Endothelial cell of umbilical vein (primary cell): ENCODE data around the gene RAB2B. TPM values are rescaled to one million over a fixed set of nuclear protein-coding genes. Genes with fewer than 3 reads are reported as not detected.

Source experiments
- BruUV-seq: library from RNA; stranded (reverse); fragments of 400-500 nt; replicated peaks from 2 replicates; lab custom pipeline; 2021; lab: Mats Ljungman, UMichigan
- CTCF ChIA-PET: fragments of 300-600, 350-600 bp; sonication (Branson Sonifier 250); formaldehyde crosslinking; loops from one replicate; lab custom pipeline; 2021; ENCODE audit warnings: antibody characterized with exemption, inconsistent platforms; lab: Charles Lee
- POLR2A ChIA-PET: fragments of 300-600, 350-600 bp; sonication (Branson Sonifier 250); formaldehyde crosslinking; loops from one replicate; lab custom pipeline; 2021; ENCODE audit warnings: antibody characterized with exemption, inconsistent platforms; lab: Charles Lee
- DNase-seq: peaks from one replicate; pipeline ENCODE4 v3.0.0-alpha.2; 2011; ENCODE audit warnings: low read depth, low spot score
- FAIRE-seq: peaks from 2 replicates; lab custom pipeline; 2011; peaks lifted over from hg19 to GRCh38; lab: Jason Lieb, UNC
- H2AFZ ChIP-seq: 2 replicates; pipeline ENCODE4 v1.6.0; 2012; ENCODE audit warnings: low read depth, low read length, control low read depth, inconsistent platforms
- H3K27ac ChIP-seq: 2 replicates; pipeline ENCODE4 v1.5.1; 2011; ENCODE audit warnings: low read depth, mild to moderate bottlenecking, control low read depth, low read length, moderate library complexity; ENCODE audit not compliant: insufficient read depth
- H3K27me3 ChIP-seq, 2 experiments: 2 replicates each; pipeline versions ENCODE4 v1.6.0 to v1.6.1; 2011; ENCODE audit warnings: low read length in 2 of 2, mixed read lengths in 1 of 2; ENCODE audit not compliant: control insufficient read depth in 2 of 2, insufficient read depth in 2 of 2
- H3K36me3 ChIP-seq, 2 experiments: 2 replicates in 1 of 2; 3 replicates in 1 of 2; pipeline ENCODE4 v1.5.1; 2011; ENCODE audit warnings: low read length in 2 of 2, mild to moderate bottlenecking in 1 of 2, moderate library complexity in 1 of 2; ENCODE audit not compliant: control insufficient read depth in 2 of 2, insufficient read depth in 2 of 2; ENCODE audit errors: extremely low read depth in 1 of 2
- H3K4me1 ChIP-seq: 3 replicates; pipeline ENCODE4 v1.5.1; 2011; ENCODE audit warnings: mild to moderate bottlenecking, low read length; ENCODE audit not compliant: control insufficient read depth, insufficient read depth; ENCODE audit errors: extremely low read depth
- H3K4me2 ChIP-seq: 2 replicates; pipeline ENCODE4 v1.6.1; 2011; ENCODE audit warnings: low read length, control low read depth, mixed read lengths; ENCODE audit not compliant: insufficient read depth
- H3K4me3 ChIP-seq, 3 experiments: fragments of 200-600 bp in 1 of 3; sonication (generic), shearing (Covaris generic) in 1 of 3; replicated peaks in 1 of 3; 2 replicates each; pipeline ENCODE4 v1.5.1; 2011 to 2016; ENCODE audit warnings: control low read depth in 3 of 3, low read length in 3 of 3, mild to moderate bottlenecking in 2 of 3, inconsistent platforms in 1 of 3, low read depth in 1 of 3, moderate library complexity in 1 of 3; ENCODE audit not compliant: insufficient read depth in 1 of 3
- H3K79me2 ChIP-seq: 2 replicates; pipeline ENCODE4 v1.6.0; 2012; ENCODE audit warnings: low read length, inconsistent platforms; ENCODE audit not compliant: control insufficient read depth, insufficient read depth
- H3K9ac ChIP-seq: replicated peaks from 2 replicates; pipeline ENCODE3; 2011; ENCODE audit warnings: low read length, control low read depth; ENCODE audit not compliant: insufficient read depth; ENCODE audit errors: extremely low read depth
- H3K9me1 ChIP-seq: replicated peaks from 3 replicates; pipeline ENCODE4 v1.6.0; 2011; ENCODE audit warnings: mild to moderate bottlenecking, low read length; ENCODE audit not compliant: control insufficient read depth, insufficient read depth; ENCODE audit errors: extremely low read depth
- H3K9me3 ChIP-seq: replicated peaks from 2 replicates; pipeline ENCODE4 v1.5.1; 2012; ENCODE audit warnings: low read length, inconsistent platforms; ENCODE audit not compliant: control insufficient read depth, insufficient read depth
- H4K20me1 ChIP-seq: replicated peaks from 2 replicates; pipeline ENCODE3; 2011; ENCODE audit warnings: mild to moderate bottlenecking, low read length; ENCODE audit not compliant: control insufficient read depth, insufficient read depth; ENCODE audit errors: extremely low read depth
- EZH2 ChIP-seq: IDR thresholded peaks from 2 replicates; pipeline ENCODE4 v1.6.1; 2012; ENCODE audit warnings: borderline replicate concordance, low read depth, mild to moderate bottlenecking, moderate library complexity, low read length, inconsistent platforms; ENCODE audit not compliant: severe bottlenecking
- FOS ChIP-seq: IDR thresholded peaks from 2 replicates; pipeline ENCODE4 v1.6.1; 2011; ENCODE audit warnings: mild to moderate bottlenecking, low read length, moderate library complexity, borderline replicate concordance; ENCODE audit not compliant: insufficient read depth
- POLR2A ChIP-seq: IDR thresholded peaks from 2 replicates; pipeline ENCODE4 v1.6.1; 2012; ENCODE audit warnings: low read depth, mild to moderate bottlenecking, control low read depth, low read length
- POLR2AphosphoS5 ChIP-seq: IDR thresholded peaks from 2 replicates; pipeline ENCODE4 v1.6.1; 2012; ENCODE audit warnings: low read depth, mild to moderate bottlenecking, control low read depth, low read length, moderate library complexity; ENCODE audit not compliant: insufficient read depth
- dilution Hi-C: fragments of 300-500 bp; cut with MboI; formaldehyde crosslinking; loops from one replicate; pipeline ENCODE4 v1.15.0; 2019; ENCODE audit warnings: low sequenced_read_pairs; ENCODE audit not compliant: extremely low pct_ligation_motif_present
- intact Hi-C: fragments of 100-400 bp; cut with micrococcal nuclease; formaldehyde crosslinking; loops from one replicate; pipeline ENCODE4 v1.10.0; 2022
- polyA plus RNA-seq, 4 experiments: library from polyadenylated mRNA; depleted of rRNA in 3 of 4; stranded (reverse) in 3 of 4; unstranded in 1 of 4; fragments of >200 nt; gene quantifications; 2 replicates each; pipeline versions ENCODE4 v1.2.1 to v1.2.3, GENCODE V29; 2011 to 2012; ENCODE audit warnings: missing spikeins in 1 of 4
- total RNA-seq: library from RNA; stranded (reverse); gene quantifications from 2 replicates; pipeline ENCODE4 v1.2.3, GENCODE V29; 2021
- TF ChIP-seq, protein P1 (sequence below), 2 donors: IDR thresholded peaks; 1 replicate in 1 of 2; 2 replicates in 1 of 2; pipeline ENCODE4 v1.5.1; 2011; ENCODE audit warnings: low read length in 2 of 2, mild to moderate bottlenecking in 2 of 2, moderate library complexity in 2 of 2, control low read depth in 1 of 2, inconsistent platforms in 1 of 2, low read depth in 1 of 2; ENCODE audit not compliant: insufficient read depth in 1 of 2; ENCODE audit errors: extremely low read depth in 1 of 2

The RAB2B gene
- total and polyA plus RNA-seq, 2 donors (not counting 3 experiments of a cell fraction or from before 2014, with no cell fraction given): 27.9 to 29.1 TPM

DNA sequence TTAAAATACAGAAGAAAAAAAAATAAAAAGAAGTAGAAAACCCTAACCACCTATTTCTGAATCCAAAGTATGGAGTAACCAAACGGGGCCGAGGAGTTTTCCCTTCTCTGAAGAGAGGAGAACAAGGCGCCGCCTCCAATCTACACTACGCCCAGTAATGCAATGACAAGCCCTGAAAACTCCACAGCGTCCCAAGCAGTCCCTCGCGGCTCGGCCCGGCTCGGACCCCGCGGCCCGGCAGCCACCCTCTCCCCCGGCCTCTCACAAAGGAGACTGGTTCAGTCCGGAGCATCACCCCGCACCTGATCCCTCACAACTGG, 21.2 kb downstream of the RAB2B start:
- intact Hi-C loops (no loop called here), dilution Hi-C loops (no loop called here)
- FAIRE-seq: peak; percentile 31
- peak overlapping the region; percentile 90 for H3K4me2 ChIP-seq
- H3K4me1 ChIP-seq: peaks cover 15% of the 10 kb centered on the region
- peak overlapping the region; percentile 59 for H3K27ac ChIP-seq
- BruUV-seq: TSS peak; percentile 50
- H3K27me3 ChIP-seq: no peaks in the 10 kb centered on the region
- peak overlapping the region; percentile 84 to 93 (median 91) for H3K4me3 ChIP-seq
- peak overlapping the region; percentile 52 for H2AFZ ChIP-seq
- H3K9me1 ChIP-seq: no peaks in the 10 kb centered on the region
- TF ChIP-seq, protein P1, sequence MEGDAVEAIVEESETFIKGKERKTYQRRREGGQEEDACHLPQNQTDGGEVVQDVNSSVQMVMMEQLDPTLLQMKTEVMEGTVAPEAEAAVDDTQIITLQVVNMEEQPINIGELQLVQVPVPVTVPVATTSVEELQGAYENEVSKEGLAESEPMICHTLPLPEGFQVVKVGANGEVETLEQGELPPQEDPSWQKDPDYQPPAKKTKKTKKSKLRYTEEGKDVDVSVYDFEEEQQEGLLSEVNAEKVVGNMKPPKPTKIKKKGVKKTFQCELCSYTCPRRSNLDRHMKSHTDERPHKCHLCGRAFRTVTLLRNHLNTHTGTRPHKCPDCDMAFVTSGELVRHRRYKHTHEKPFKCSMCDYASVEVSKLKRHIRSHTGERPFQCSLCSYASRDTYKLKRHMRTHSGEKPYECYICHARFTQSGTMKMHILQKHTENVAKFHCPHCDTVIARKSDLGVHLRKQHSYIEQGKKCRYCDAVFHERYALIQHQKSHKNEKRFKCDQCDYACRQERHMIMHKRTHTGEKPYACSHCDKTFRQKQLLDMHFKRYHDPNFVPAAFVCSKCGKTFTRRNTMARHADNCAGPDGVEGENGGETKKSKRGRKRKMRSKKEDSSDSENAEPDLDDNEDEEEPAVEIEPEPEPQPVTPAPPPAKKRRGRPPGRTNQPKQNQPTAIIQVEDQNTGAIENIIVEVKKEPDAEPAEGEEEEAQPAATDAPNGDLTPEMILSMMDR (IDR thresholded peaks at IDR 0.05; ENCODE audit: extremely low read depth in 1 of 2, insufficient read depth in 1 of 2, low read depth in 1 of 2, low read length in 2 of 2): no peak
- TF ChIP-seq POLR2A (no peak), FOS (no peak), EZH2 (no peak), POLR2AphosphoS5 (no peak)
- DNase-seq: no peak
- H3K9ac ChIP-seq: peak overlapping the region; percentile 90
- no peaks in the 10 kb centered on the region for H3K9me3 ChIP-seq
- peaks cover 51% of the 10 kb centered on the region for H3K79me2 ChIP-seq
- peaks cover 0 to 6% of the 10 kb centered on the region in 2 experiments for H3K36me3 ChIP-seq
- POLR2A ChIA-PET: interaction anchor here (1.4 to 2.9 kb wide), 2 partner anchors 11 to 18 kb away, joined by 3 to 23 read pairs; no protein-coding TSS in a partner anchor
- H4K20me1 ChIP-seq: no peaks in the 10 kb centered on the region
- CTCF ChIA-PET: interaction anchor here (0.6 to 2.9 kb wide), 9 partner anchors 9 to 55 kb away, joined by 3 to 26 read pairs (median 5); partner anchors contain the start of genes METTL3, RAB2B and TOX4
